Neural progenitor cell (in vitro differentiated cells): ENCODE results near the gene DOCK9. TPM values are rescaled to one million over a fixed set of nuclear protein-coding genes. Genes with fewer than 3 reads are reported as not detected.

ENCODE experiments used
- DNase-seq: peaks from one replicate; pipeline ENCODE4 v3.0.0-alpha.2; 2016; ENCODE audit warnings: low spot score
- H2AFZ ChIP-seq: fragments of 200-600 bp; sonication (generic); replicated peaks from 2 replicates; pipeline ENCODE4 v1.6.1; 2016; ENCODE audit warnings: antibody characterized with exemption
- H3F3A ChIP-seq: fragments of 200-600 bp; sonication (generic); 2 replicates; pipeline ENCODE4 v1.6.1; 2016; ENCODE audit warnings: antibody characterized with exemption, low read depth
- H3K27ac ChIP-seq: fragments of 200-600 bp; sonication (generic); 2 replicates; pipeline ENCODE4 v1.5.1; 2016; ENCODE audit warnings: mild to moderate bottlenecking
- H3K27me3 ChIP-seq: fragments of 200-600 bp; sonication (generic); 2 replicates; pipeline ENCODE4 v1.6.1; 2016; ENCODE audit warnings: mild to moderate bottlenecking, moderate library complexity
- H3K36me3 ChIP-seq: fragments of 200-600 bp; sonication (generic); 2 replicates; pipeline ENCODE4 v1.5.1; 2016
- H3K4me1 ChIP-seq: fragments of 200-600 bp; sonication (generic); 2 replicates; pipeline ENCODE4 v1.6.1; 2016; ENCODE audit warnings: mixed run types
- H3K4me2 ChIP-seq: fragments of 200-600 bp; sonication (generic); 2 replicates; pipeline ENCODE4 v1.6.1; 2016
- H3K4me3 ChIP-seq: fragments of 200-600 bp; sonication (generic); 2 replicates; pipeline ENCODE4 v1.5.1; 2016
- H3K79me2 ChIP-seq: fragments of 200-600 bp; sonication (generic); 2 replicates; pipeline ENCODE4 v1.6.1; 2016; ENCODE audit warnings: low read depth
- H3K9ac ChIP-seq: fragments of 200-600 bp; sonication (generic); 2 replicates; pipeline ENCODE4 v1.6.1; 2016
- H3K9me3 ChIP-seq: fragments of 200-600 bp; sonication (generic); 2 replicates; pipeline ENCODE4 v1.5.1; 2016; ENCODE audit warnings: low read depth
- H4K20me1 ChIP-seq: fragments of 200-600 bp; sonication (generic); 2 replicates; pipeline ENCODE4 v1.6.1; 2016; ENCODE audit warnings: low read depth
- H3K27ac Mint-ChIP-seq: 3 replicates; pipeline ENCODE4 v1.8.0; 2021; ENCODE audit warnings: mixed read lengths
- H3K27me3 Mint-ChIP-seq: 2 replicates; pipeline ENCODE4 v1.8.0; 2022; ENCODE audit warnings: low read depth, mild to moderate bottlenecking, inconsistent platforms, moderate library complexity, mixed read lengths; ENCODE audit not compliant: insufficient read depth
- H3K36me3 Mint-ChIP-seq: 3 replicates; pipeline ENCODE4 v1.8.0; 2021; ENCODE audit warnings: mixed read lengths
- H3K4me1 Mint-ChIP-seq: 3 replicates; pipeline ENCODE4 v1.8.0; 2021; ENCODE audit warnings: mixed read lengths
- H3K4me3 Mint-ChIP-seq: 3 replicates; pipeline ENCODE4 v1.8.0; 2021; ENCODE audit warnings: mild to moderate bottlenecking, moderate library complexity, mixed read lengths
- H3K9me3 Mint-ChIP-seq: 3 replicates; pipeline ENCODE4 v1.8.0; 2020; ENCODE audit warnings: mixed read lengths
- EZH2 ChIP-seq: fragments of 200-600 bp; sonication (generic); IDR thresholded peaks from 2 replicates; pipeline ENCODE4 v1.6.1; 2017; ENCODE audit warnings: antibody characterized with exemption, mild to moderate bottlenecking, moderate library complexity
- EZH2phosphoT487 ChIP-seq: fragments of 200-600 bp; sonication (generic); IDR thresholded peaks from 2 replicates; pipeline ENCODE4 v1.6.1; 2017; ENCODE audit warnings: antibody characterized with exemption
- total RNA-seq: library from RNA; depleted of rRNA; stranded (reverse); fragments of >200 nt; gene quantifications from 2 replicates; pipeline ENCODE4 v1.2.3, GENCODE V29; 2015; ENCODE audit warnings: low replicate concordance
- TF ChIP-seq, protein P1 (sequence below): fragments of 200-600 bp; sonication (generic); IDR thresholded peaks from 2 replicates; pipeline ENCODE4 v1.5.1; 2017; ENCODE audit warnings: antibody characterized with exemption, mild to moderate bottlenecking

DOCK9 gene
- total RNA-seq, 1 donor from 2014 or later: 16.6 TPM

- no peak for DNase-seq
- H3K79me2 ChIP-seq: no peaks in the 10 kb centered on the region
- peaks cover 12% of the 10 kb centered on the region for H3F3A ChIP-seq
- peaks cover 2% of the 10 kb centered on the region for H3K36me3 Mint-ChIP-seq
- H3K4me3 Mint-ChIP-seq: no peak overlapping the region
- no peak overlapping the region for H3K4me3 ChIP-seq
- H3K27me3 ChIP-seq: no peaks in the 10 kb centered on the region
- no peak overlapping the region for H3K27ac ChIP-seq
- H4K20me1 ChIP-seq: peaks cover 3% of the 10 kb centered on the region
- no peak overlapping the region for H2AFZ ChIP-seq
- H3K27me3 Mint-ChIP-seq: peaks cover 6% of the 10 kb centered on the region
- no peaks in the 10 kb centered on the region for H3K36me3 ChIP-seq
- no peak overlapping the region for H3K9ac ChIP-seq
- TF ChIP-seq EZH2 (no peak), EZH2phosphoT487 (no peak)
- TF ChIP-seq, protein P1, sequence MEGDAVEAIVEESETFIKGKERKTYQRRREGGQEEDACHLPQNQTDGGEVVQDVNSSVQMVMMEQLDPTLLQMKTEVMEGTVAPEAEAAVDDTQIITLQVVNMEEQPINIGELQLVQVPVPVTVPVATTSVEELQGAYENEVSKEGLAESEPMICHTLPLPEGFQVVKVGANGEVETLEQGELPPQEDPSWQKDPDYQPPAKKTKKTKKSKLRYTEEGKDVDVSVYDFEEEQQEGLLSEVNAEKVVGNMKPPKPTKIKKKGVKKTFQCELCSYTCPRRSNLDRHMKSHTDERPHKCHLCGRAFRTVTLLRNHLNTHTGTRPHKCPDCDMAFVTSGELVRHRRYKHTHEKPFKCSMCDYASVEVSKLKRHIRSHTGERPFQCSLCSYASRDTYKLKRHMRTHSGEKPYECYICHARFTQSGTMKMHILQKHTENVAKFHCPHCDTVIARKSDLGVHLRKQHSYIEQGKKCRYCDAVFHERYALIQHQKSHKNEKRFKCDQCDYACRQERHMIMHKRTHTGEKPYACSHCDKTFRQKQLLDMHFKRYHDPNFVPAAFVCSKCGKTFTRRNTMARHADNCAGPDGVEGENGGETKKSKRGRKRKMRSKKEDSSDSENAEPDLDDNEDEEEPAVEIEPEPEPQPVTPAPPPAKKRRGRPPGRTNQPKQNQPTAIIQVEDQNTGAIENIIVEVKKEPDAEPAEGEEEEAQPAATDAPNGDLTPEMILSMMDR: no peak
- no peak overlapping the region for H3K27ac Mint-ChIP-seq
- H3K4me1 ChIP-seq: peaks cover 29% of the 10 kb centered on the region
- H3K4me2 ChIP-seq: no peak overlapping the region
- peaks cover 20% of the 10 kb centered on the region for H3K4me1 Mint-ChIP-seq
- no peaks in the 10 kb centered on the region for H3K9me3 Mint-ChIP-seq
- H3K9me3 ChIP-seq: no peaks in the 10 kb centered on the region
Observed at GRCh38 chr13:98921786-98922185, 56.1 kb downstream of the DOCK9 start.

GRCh38 chr13:98921015-98921580, 56.8 kb downstream of the DOCK9 start:
- peaks cover 20% of the 10 kb centered on the region for H3K4me1 Mint-ChIP-seq
- H3K27ac Mint-ChIP-seq: no peak overlapping the region
- Histone ChIP-seq H3F3A (peaks cover 12% of the 10 kb centered on the region), H4K20me1 (peaks cover 3% of the 10 kb centered on the region), H3K27ac (no peak overlapping the region), H3K4me3 (no peak overlapping the region), H3K4me1 (peaks cover 29% of the 10 kb centered on the region), H3K27me3 (no peaks in the 10 kb centered on the region), H3K36me3 (no peaks in the 10 kb centered on the region), H3K79me2 (no peaks in the 10 kb centered on the region), H2AFZ (no peak overlapping the region), H3K4me2 (no peak overlapping the region), H3K9ac (no peak overlapping the region), H3K9me3 (no peaks in the 10 kb centered on the region)
- H3K27me3 Mint-ChIP-seq: peaks cover 6% of the 10 kb centered on the region
- H3K4me3 Mint-ChIP-seq: no peak overlapping the region
- H3K36me3 Mint-ChIP-seq: peaks cover 2% of the 10 kb centered on the region
- no peak for TF ChIP-seq EZH2phosphoT487
- no peak for TF ChIP-seq EZH2
- TF ChIP-seq, protein P1: no peak
- DNase-seq: no peak
- H3K9me3 Mint-ChIP-seq: no peaks in the 10 kb centered on the region

GRCh38 chr13:98919566-98919965, 58.3 kb downstream of the DOCK9 start:
- TF ChIP-seq EZH2phosphoT487 (no peak), EZH2 (no peak)
- TF ChIP-seq, protein P1: no peak
- H3K4me1 ChIP-seq: peaks cover 26% of the 10 kb centered on the region
- H2AFZ ChIP-seq: no peak overlapping the region
- H3K27ac Mint-ChIP-seq: peak overlapping the region; percentile 43
- no peak for DNase-seq
- H3K27me3 ChIP-seq: no peaks in the 10 kb centered on the region
- no peaks in the 10 kb centered on the region for H3K36me3 ChIP-seq
- no peaks in the 10 kb centered on the region for H3K9me3 Mint-ChIP-seq
- no peaks in the 10 kb centered on the region for H3K9me3 ChIP-seq
- peaks cover 26% of the 10 kb centered on the region for H3K4me1 Mint-ChIP-seq
- peaks cover 12% of the 10 kb centered on the region for H3F3A ChIP-seq
- H4K20me1 ChIP-seq: peaks cover 3% of the 10 kb centered on the region
- H3K27me3 Mint-ChIP-seq: peaks cover 8% of the 10 kb centered on the region
- no peak overlapping the region for H3K4me2 ChIP-seq
- H3K4me3 ChIP-seq: no peak overlapping the region
- H3K27ac ChIP-seq: no peak overlapping the region
- no peak overlapping the region for H3K9ac ChIP-seq
- H3K36me3 Mint-ChIP-seq: peaks cover 2% of the 10 kb centered on the region
- H3K4me3 Mint-ChIP-seq: no peak overlapping the region
- H3K79me2 ChIP-seq: no peaks in the 10 kb centered on the region
